CD4-positive, alpha-beta T cell treated with Interleukin-6 at 100 ng/mL for 8 hours (primary cell): ENCODE data around the gene H6PD.

Source experiments
- DNase-seq: peaks from one replicate; pipeline ENCODE4 v3.0.0-alpha.2; 2020; ENCODE audit warnings: mixed read lengths, low spot score

Gene H6PD

DNA sequence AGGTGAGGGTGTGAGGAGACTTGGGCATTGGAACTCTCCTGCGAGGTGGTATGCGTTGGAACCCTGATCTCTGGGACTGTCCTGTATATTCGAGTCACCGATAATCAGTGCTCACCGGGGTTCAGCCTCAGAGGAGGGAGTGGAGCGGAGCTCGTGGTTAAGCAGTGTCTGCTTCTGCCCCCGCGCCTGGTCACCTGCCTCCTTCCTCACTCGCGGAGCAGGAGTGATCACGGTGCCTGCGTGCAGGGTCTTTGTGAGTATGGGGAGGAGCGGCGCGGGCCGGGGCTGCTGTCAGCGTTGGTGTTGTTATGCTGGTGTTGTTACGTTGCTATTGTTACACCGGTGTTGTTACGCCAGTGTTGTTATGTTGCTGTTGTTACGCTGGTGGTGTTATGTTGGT lies 23.3 kb downstream of the H6PD start:
- no peak for DNase-seq

GRCh38 chr1:9258629-9259028 lies 24.1 kb downstream of the H6PD start:
- DNase-seq: no peak

- no peak for DNase-seq
These were observed 25.6 kb downstream of the H6PD start for GRCh38 chr1:9260059-9260766.

GRCh38 chr1:9261496-9261895 lies 26.9 kb downstream of the H6PD start:
- DNase-seq: no peak

DNA sequence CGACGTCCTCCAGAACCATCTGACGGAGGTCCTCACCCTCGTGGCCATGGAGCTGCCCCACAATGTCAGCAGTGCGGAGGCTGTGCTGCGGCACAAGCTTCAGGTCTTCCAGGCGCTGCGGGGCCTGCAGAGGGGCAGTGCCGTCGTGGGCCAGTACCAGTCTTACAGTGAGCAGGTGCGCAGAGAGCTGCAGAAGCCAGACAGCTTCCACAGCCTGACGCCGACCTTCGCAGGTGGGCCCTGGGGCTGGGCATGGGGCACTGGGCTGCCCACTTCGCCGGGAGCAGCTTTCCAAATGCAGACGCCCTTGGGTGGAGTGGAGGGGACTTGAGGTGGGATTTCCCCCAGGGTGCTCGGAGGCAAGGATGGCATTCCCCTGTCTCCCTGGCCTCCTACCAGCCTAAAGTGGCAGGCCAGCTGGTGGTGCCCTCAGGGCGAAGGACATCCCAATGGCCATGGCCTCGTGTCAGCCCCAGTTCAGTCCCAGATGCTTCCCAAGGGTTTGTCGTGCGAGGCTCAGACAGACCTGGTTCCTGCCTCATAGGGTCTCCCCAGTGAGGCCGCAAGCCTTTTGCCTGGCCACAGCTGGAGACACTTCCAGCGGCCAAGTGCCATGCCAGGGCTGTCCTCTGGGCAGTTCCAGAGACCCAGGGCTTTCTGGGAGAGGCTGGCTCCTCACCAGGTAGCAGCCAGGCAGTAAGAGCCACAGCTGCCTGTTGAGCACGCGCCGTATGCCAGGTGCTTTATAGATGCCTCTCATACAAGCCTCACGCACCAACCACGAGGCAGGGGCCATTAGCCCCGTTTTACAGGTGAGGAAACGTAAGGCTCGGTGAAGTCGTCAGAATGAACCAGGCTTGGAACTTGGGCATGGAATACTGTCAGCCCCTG lies 27.8 kb downstream of the H6PD start:
- no peak for DNase-seq

DNA sequence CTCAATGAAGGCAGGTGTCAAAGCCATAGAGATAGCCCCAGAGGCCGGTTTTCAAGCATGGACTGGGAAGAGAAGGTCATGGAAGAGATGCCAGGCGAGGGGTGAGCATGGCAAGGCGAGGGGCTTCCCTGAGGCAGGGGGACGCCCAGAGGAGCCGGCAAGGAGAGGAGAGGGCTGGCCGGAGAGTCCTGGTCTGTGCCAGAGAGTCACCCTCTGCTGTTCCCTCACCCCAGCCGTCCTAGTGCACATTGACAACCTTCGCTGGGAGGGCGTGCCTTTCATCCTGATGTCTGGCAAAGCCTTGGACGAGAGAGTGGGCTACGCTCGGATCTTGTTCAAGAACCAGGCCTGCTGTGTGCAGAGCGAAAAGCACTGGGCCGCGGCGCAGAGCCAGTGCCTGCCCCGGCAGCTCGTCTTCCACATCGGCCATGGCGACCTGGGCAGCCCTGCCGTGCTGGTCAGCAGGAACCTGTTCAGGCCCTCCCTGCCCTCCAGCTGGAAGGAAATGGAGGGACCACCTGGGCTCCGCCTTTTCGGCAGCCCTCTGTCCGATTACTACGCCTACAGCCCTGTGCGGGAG lies 28.8 kb downstream of the H6PD start:
- DNase-seq: no peak

- no peak for DNase-seq
These were observed 29.7 kb downstream of the H6PD start for GRCh38 chr1:9263984-9264872.

GRCh38 chr1:9265037-9265436 lies 30.5 kb downstream of the H6PD start:
- no peak for DNase-seq

- no peak for DNase-seq
These were observed 31.4 kb downstream of the H6PD start for GRCh38 chr1:9265968-9266367.

GRCh38 chr1:9267352-9267686 lies 32.7 kb downstream of the H6PD start:
- no peak for DNase-seq

- DNase-seq: no peak
These were observed 33.4 kb downstream of the H6PD start for GRCh38 chr1:9267827-9268581.

DNA sequence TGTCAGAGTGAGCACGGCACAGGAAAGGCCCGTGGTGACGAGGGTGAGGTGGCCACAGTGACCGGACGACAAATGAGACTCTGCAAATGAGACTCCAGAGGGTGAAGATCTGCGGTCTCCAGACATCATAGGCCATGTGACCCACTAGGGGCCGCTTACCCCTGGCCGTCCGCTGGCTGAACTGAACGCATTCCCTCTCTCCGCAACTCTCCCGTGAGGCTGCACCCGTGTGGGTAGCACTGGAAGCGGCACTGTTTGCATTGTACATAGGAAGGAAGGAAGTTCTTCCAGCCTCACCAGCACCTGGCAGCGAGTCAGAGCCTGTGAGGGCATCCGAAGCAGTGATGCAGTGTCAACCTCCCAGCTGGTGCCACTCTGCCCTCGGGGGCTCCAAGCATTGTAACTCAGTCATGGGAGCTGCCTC lies 34.5 kb downstream of the H6PD start:
- DNase-seq: no peak

GRCh38 chr1:9269721-9270120 lies 35.1 kb downstream of the H6PD start:
- no peak for DNase-seq

DNA sequence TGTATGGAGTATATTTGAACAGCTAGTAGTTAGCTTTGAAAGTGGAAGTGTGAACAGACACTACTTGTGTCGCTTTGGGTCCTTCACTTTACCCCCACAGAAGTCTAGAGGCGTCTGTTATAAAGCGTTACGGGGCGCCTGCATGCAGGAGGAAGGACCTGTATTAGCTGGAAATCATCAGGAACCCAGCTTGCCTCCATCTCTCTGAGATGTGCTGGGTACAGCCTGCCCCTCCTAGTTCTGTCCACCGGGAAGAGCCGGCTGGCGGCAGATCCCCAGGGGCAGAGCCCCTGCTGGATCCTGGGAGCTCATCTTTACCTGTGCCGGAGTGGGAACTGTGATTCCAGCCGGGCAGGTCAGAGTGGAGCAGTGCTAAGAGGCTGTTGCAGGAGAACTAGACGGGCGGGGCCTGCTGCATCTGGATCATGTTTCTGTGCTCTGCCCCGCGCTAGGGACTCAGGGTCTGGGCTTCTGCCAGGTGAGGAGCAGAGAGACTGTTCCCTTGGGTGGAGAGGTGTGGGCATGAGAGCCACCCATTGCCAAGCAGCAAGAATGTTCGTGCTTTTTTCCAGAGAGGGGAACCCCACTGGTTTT lies 35.8 kb downstream of the H6PD start:
- no peak for DNase-seq

DNA sequence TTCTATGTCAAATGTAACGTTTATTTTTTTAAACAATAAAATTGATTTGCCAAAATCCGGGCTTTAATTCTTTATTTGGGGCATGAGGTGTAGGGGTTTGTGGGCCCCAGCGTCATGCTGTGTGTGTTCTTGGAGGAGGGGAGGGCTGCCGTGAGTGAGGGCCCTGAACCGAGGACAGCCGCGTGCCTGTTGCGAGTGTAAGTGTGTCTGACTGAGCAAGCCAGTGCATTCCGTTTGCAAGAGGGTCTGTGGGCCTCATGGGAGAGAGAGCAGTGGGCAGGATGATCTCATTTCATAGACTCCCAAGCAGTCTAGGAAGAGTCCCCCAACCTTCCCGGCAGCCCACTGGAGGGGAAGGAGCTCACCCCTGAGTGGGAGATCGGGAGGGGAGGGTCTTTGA lies 36.7 kb downstream of the H6PD start:
- no peak for DNase-seq

DNA sequence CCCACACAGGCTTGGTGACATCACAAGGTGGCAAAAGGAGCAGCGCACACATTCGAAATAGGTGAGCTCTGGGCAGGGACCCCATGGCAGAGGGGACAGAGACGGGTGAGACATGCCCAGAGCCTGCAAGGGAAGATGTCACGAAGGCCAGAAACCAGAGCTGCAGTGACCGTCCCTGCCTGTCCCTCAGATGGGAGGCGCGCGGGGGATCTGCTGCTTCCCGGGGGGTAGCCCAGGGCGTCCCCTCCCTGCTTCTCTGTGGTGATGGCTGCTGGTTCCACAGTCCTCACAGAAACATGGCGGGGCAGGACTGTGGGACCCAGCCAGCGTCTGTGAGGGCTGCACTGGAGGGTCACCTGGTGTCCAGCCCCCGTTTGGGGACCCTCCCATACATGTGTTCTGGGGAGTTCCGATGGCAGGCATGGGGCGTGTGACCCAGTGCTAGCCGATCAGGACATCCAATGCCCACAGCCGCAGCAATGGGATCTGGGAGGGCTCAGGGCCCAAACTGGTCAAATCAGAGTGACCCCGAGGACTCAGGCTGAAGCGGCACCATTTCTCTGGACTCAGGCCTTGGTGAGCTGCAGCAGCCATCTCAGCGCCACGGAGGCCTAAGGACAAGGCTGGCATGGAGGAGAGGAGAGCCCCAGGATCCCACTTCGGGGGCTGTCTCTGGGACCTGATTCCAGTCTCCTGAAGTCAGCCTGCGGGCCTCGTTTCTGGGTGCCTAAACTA lies 37.5 kb downstream of the H6PD start:
- DNase-seq: no peak

DNA sequence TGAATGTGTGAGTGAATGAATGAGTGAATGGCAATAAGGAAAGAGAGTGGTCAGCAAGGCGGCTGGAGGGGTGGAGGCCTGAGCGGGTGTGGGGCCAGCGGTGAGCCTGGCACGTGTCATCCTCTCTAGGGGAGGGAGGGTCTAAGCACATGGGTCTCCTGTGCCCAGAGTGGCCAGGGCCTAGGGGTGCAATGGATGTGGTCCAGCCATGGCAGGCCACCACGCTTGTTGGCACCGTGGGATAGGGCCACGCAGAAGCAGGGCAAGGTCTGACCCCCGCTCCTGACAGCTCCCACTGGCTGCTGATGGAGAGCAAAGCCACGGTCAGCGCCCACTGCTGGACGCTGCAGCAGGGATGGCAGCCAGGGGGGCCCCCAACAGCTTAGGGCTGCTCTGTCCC lies 38.6 kb downstream of the H6PD start:
- no peak for DNase-seq

GRCh38 chr1:9275161-9275560 lies 40.6 kb downstream of the H6PD start:
- no peak for DNase-seq

DNA sequence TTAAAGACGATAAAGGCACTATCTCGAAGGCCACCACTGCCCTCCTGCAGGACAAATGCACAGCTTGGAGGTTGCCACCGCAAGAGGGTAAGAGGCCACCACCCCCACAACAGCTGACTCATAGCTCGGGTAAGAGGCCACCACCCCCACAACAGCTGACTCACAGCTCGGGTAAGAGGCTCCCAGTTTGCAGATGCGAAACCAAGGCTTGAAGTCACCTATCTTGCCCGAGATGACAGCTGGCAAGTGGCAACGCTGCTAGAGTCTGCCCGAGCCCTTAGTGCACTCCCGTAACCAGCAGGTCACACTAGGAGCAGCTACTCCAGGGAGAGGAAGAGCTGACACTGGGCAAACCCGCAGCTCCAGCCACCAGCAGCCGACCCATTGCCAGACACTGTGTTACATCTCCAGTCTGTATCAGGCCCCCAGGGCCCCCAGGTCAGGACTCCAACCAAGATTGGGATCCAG lies 41.0 kb downstream of the H6PD start:
- peak; percentile 72 for DNase-seq

GRCh38 chr1:9278116-9278515 lies 43.5 kb downstream of the H6PD start:
- no peak for DNase-seq
